Testis (tissue), 3 donors: Measurements from ENCODE around the gene DNM3. TPM values are rescaled to one million over a fixed set of nuclear protein-coding genes. Genes with fewer than 3 reads are reported as not detected.

Source experiments
- DNase-seq: peaks from one replicate; pipeline ENCODE4 v3.0.0-alpha.2; 2019
- H3K27ac ChIP-seq, 2 donors: fragments of 200-600 bp; sonication (generic); one replicate each; pipeline ENCODE4 v1.5.1; 2019
- H3K27me3 ChIP-seq: fragments of 200-600 bp; sonication (generic); one replicate; pipeline ENCODE4 v1.5.1; 2019
- H3K36me3 ChIP-seq: fragments of 200-600 bp; sonication (generic); one replicate; pipeline ENCODE4 v1.5.1; 2017; ENCODE audit warnings: low read depth; ENCODE audit errors: missing control alignments
- H3K4me1 ChIP-seq: fragments of 200-600 bp; sonication (generic); one replicate; pipeline ENCODE4 v1.5.1; 2019
- H3K4me3 ChIP-seq, 2 donors: fragments of 200-600 bp; sonication (generic); one replicate each; pipeline ENCODE4 v1.5.1; 2017 to 2019
- H3K9me3 ChIP-seq: fragments of 200-600 bp; sonication (generic); one replicate; pipeline ENCODE4 v1.5.1; 2017
- CTCF ChIP-seq, 3 experiments: fragments of 450-650 bp in 2 of 3; fragments of 200-600 bp in 1 of 3; sonication (generic) in 1 of 3; IDR thresholded peaks; one replicate each; pipeline ENCODE4 v1.5.1; 2016 to 2019; ENCODE audit warnings: antibody characterized with exemption in 3 of 3, mild to moderate bottlenecking in 2 of 3, moderate library complexity in 1 of 3
- POLR2A ChIP-seq: fragments of 450-650 bp; IDR thresholded peaks from one replicate; pipeline ENCODE4 v1.6.1; 2017; ENCODE audit warnings: antibody characterized with exemption, mild to moderate bottlenecking, moderate library complexity
- WGBS, 2 donors: methylation state at CpG; one replicate each; pipeline ENCODE4 v1.1.5; 2018; 5-methylcytosine and 5-hydroxymethylcytosine counted together
- intact Hi-C: fragments of 100-400 bp; cut with DNase I; formaldehyde crosslinking; loops from one replicate; pipeline ENCODE4 v1.15.1; 2023; ENCODE audit warnings: low total_unique reads
- polyA plus RNA-seq: library from polyadenylated mRNA; stranded (reverse); fragments of 350-450 nt; fragmentation: Illumina TruSeq; extraction: RNeasy Lipid Tissue Mini Kit (QIAGEN cat#74804); gene quantifications from one replicate; pipeline ENCODE4 v1.2.3, GENCODE V29; 2014; ENCODE audit warnings: low read depth, low replicate concordance; ENCODE audit not compliant: insufficient read depth
- total RNA-seq, 2 donors: library from RNA; depleted of rRNA; stranded (reverse); fragments of >200 nt; gene quantifications; one replicate each; pipeline ENCODE4 v1.2.3, GENCODE V29; 2016

DNM3 gene
- total and polyA plus RNA-seq, 3 donors from 2014 or later: 4.9 to 10.2 (median 8.4) TPM

GRCh38 chr1:171826973-171827372 lies 14.3 kb upstream of the DNM3 start:
- Histone ChIP-seq H3K4me3 (no peak overlapping the region), H3K36me3 (no peaks in the 10 kb centered on the region), H3K27me3 (no peaks in the 10 kb centered on the region), H3K4me1 (no peaks in the 10 kb centered on the region), H3K9me3 (no peaks in the 10 kb centered on the region), H3K27ac (no peak overlapping the region)
- DNase-seq: no peak
- 60 to 100% methylated on average over 1 of the region's 1 CpG for WGBS, 2 donors
- intact Hi-C loops: no loop called here
- TF ChIP-seq CTCF (IDR thresholded peaks at IDR 0.05): no peak

- intact Hi-C loops: no loop called here
- Histone ChIP-seq H3K36me3 (no peaks in the 10 kb centered on the region), H3K4me3 (no peak overlapping the region), H3K27me3 (no peaks in the 10 kb centered on the region), H3K27ac (no peak overlapping the region), H3K4me1 (no peaks in the 10 kb centered on the region), H3K9me3 (no peaks in the 10 kb centered on the region)
- TF ChIP-seq POLR2A (no peak), CTCF (IDR thresholded peaks at IDR 0.05) (no peak)
- WGBS, 2 donors: 64 to 72% methylated on average over 11 of the region's 11 CpGs
- no peak for DNase-seq
Measured at GRCh38 chr1:171828794-171829193, 12.5 kb upstream of the DNM3 start.

- intact Hi-C loops: no loop called here
- TF ChIP-seq POLR2A (no peak), CTCF (IDR thresholded peaks at IDR 0.05) (no peak)
- 61 to 86% methylated on average over 4 of the region's 4 CpGs for WGBS, 2 donors
Measured at GRCh38 chr1:171833091-171833825, 8.0 kb upstream of the DNM3 start.

GRCh38 chr1:171834821-171835220 lies 6.5 kb upstream of the DNM3 start:
- intact Hi-C loops: no loop called here

More at GRCh38 chr1:171833091-171833825, 8.0 kb upstream of the DNM3 start:
- Histone ChIP-seq H3K9me3 (no peaks in the 10 kb centered on the region), H3K27me3 (no peaks in the 10 kb centered on the region), H3K27ac (no peak overlapping the region), H3K4me1 (no peaks in the 10 kb centered on the region), H3K4me3 (no peak overlapping the region), H3K36me3 (no peaks in the 10 kb centered on the region)
- no peak for DNase-seq

More at GRCh38 chr1:171834821-171835220, 6.5 kb upstream of the DNM3 start:
- Histone ChIP-seq H3K27me3 (no peaks in the 10 kb centered on the region), H3K4me1 (no peaks in the 10 kb centered on the region), H3K9me3 (no peaks in the 10 kb centered on the region), H3K4me3 (no peak overlapping the region), H3K36me3 (no peaks in the 10 kb centered on the region), H3K27ac (no peak overlapping the region)
- 90 to 94% methylated on average over 2 of the region's 2 CpGs for WGBS, 2 donors
- DNase-seq: no peak
- TF ChIP-seq CTCF (IDR thresholded peaks at IDR 0.05) (no peak), POLR2A (no peak)
